C4-2B (cell line): ENCODE results near the gene HTR6.

Experiments
- CTCF ChIP-seq: fragments of 450-650 bp; conservative IDR thresholded peaks from 2 replicates; pipeline ENCODE4 v1.5.1; 2017; ENCODE audit warnings: mild to moderate bottlenecking
- ZFX ChIP-seq: fragments of 450-650 bp; IDR thresholded peaks from 2 replicates; pipeline ENCODE4 v1.6.1; 2017

GRCh38 chr1:19662313-19662712 is 2.4 kb upstream of the HTR6 start:
- TF ChIP-seq CTCF = no peak
- TF ChIP-seq ZFX = no peak
